NCI-H748 treated with DMSO at 0.1 percent for 48 hours (cell line): ENCODE measurements around the gene ZNF844.
"Not testable (repeated sequence)": the region's sequence is repeated elsewhere in the genome, so short reads cannot be mapped to it uniquely, and the experiment has no call there.

Experiments used
- DNase-seq: peaks from one replicate; lab custom pipeline; 2025; lab: John Stamatoyannopoulos, UW

The ZNF844 gene

GRCh38 chr19:12092065-12092867, 27.7 kb downstream of the ZNF844 start:
- no peak for DNase-seq

GRCh38 chr19:12092956-12093355, 28.4 kb downstream of the ZNF844 start:
- no peak for DNase-seq

- DNase-seq, result no peak
Measured at GRCh38 chr19:12093777-12094176, 29.2 kb downstream of the ZNF844 start.

GRCh38 chr19:12095111-12095790, 30.7 kb downstream of the ZNF844 start:
- DNase-seq, result no peak

- no peak for DNase-seq
Measured at GRCh38 chr19:12098040-12098439, 33.5 kb downstream of the ZNF844 start.

GRCh38 chr19:12103909-12104308, 39.4 kb downstream of the ZNF844 start:
- not testable (repeated sequence) for DNase-seq

GRCh38 chr19:12111176-12111575, 46.6 kb downstream of the ZNF844 start:
- DNase-seq, result no peak

GRCh38 chr19:12111943-12112637, 47.6 kb downstream of the ZNF844 start:
- no peak for DNase-seq

GRCh38 chr19:12112701-12113100, 48.2 kb downstream of the ZNF844 start:
- DNase-seq, result no peak

GRCh38 chr19:12113121-12113520, 48.6 kb downstream of the ZNF844 start:
- DNase-seq, result no peak

GRCh38 chr19:12117201-12117970, 52.9 kb downstream of the ZNF844 start:
- no peak for DNase-seq

- no peak for DNase-seq
Measured at GRCh38 chr19:12126707-12127106, 62.2 kb downstream of the ZNF844 start.
